Trophoblast cell (in vitro differentiated cells and primary cell): ENCODE data around the gene OR2V2.
A peak's percentile ranks its signal among the peaks of the same experiment; 100 is the strongest.
"Not testable (repeated sequence)": the region's sequence is repeated elsewhere in the genome, so short reads cannot be mapped to it uniquely, and the experiment has no call there.

Source experiments
- DNase-seq, 2 donors: peaks; one replicate each; pipeline ENCODE4 v3.0.0-alpha.2; 2016
- H2AFZ ChIP-seq: 2 replicates; pipeline ENCODE4 v1.6.1; 2013; ENCODE audit warnings: low read length, moderate library complexity, mild to moderate bottlenecking; ENCODE audit not compliant: insufficient read depth, poor library complexity
- H2AK5ac ChIP-seq: 2 replicates; pipeline ENCODE4 v1.6.1; 2013; ENCODE audit warnings: mild to moderate bottlenecking, low read length
- H2BK120ac ChIP-seq: 2 replicates; pipeline ENCODE4 v1.6.1; 2013; ENCODE audit warnings: low read length, mild to moderate bottlenecking, moderate library complexity; ENCODE audit not compliant: insufficient read depth, poor library complexity
- H2BK12ac ChIP-seq: 2 replicates; pipeline ENCODE4 v1.6.1; 2013; ENCODE audit warnings: mild to moderate bottlenecking, low read length, moderate library complexity
- H2BK5ac ChIP-seq: 2 replicates; pipeline ENCODE4 v1.6.1; 2013; ENCODE audit warnings: low read length, low read depth, moderate library complexity, mild to moderate bottlenecking; ENCODE audit not compliant: poor library complexity
- H3K14ac ChIP-seq: 2 replicates; pipeline ENCODE4 v1.6.1; 2013; ENCODE audit warnings: mild to moderate bottlenecking, low read length
- H3K18ac ChIP-seq: 2 replicates; pipeline ENCODE4 v1.6.1; 2013; ENCODE audit warnings: mild to moderate bottlenecking, low read length
- H3K23ac ChIP-seq: 2 replicates; pipeline ENCODE4 v1.6.1; 2013; ENCODE audit warnings: low read length
- H3K27ac ChIP-seq: 2 replicates; pipeline ENCODE4 v1.5.1; 2013; ENCODE audit warnings: low read depth, mild to moderate bottlenecking, inconsistent platforms, low read length, moderate library complexity
- H3K27me3 ChIP-seq: 2 replicates; pipeline ENCODE4 v1.6.1; 2013; ENCODE audit warnings: inconsistent platforms, mild to moderate bottlenecking, low read length, moderate library complexity; ENCODE audit not compliant: insufficient read depth
- H3K36me3 ChIP-seq, 2 experiments: 1 replicate in 1 of 2; 2 replicates in 1 of 2; pipeline ENCODE4 v1.6.1; 2013; ENCODE audit warnings: low read length in 2 of 2, mild to moderate bottlenecking in 2 of 2, moderate library complexity in 1 of 2; ENCODE audit not compliant: insufficient read depth in 2 of 2, control insufficient read depth in 1 of 2
- H3K4ac ChIP-seq: 2 replicates; pipeline ENCODE4 v1.6.1; 2013; ENCODE audit warnings: low read depth, mild to moderate bottlenecking, low read length, moderate library complexity
- H3K4me1 ChIP-seq, 2 experiments: 1 replicate in 1 of 2; 2 replicates in 1 of 2; pipeline ENCODE4 v1.6.1; 2013; ENCODE audit warnings: low read length in 2 of 2, mild to moderate bottlenecking in 2 of 2, moderate library complexity in 1 of 2; ENCODE audit not compliant: insufficient read depth in 2 of 2, control insufficient read depth in 1 of 2
- H3K4me2 ChIP-seq: 2 replicates; pipeline ENCODE4 v1.6.1; 2013; ENCODE audit warnings: inconsistent platforms, mild to moderate bottlenecking, low read length, moderate library complexity
- H3K4me3 ChIP-seq: 2 replicates; pipeline ENCODE4 v1.5.1; 2013; ENCODE audit warnings: mild to moderate bottlenecking, low read depth, low read length, inconsistent platforms
- H3K79me1 ChIP-seq: one replicate; pipeline ENCODE4 v1.6.1; 2013; ENCODE audit warnings: low read length
- H3K79me2 ChIP-seq: 2 replicates; pipeline ENCODE4 v1.6.1; 2013; ENCODE audit warnings: low read length, mild to moderate bottlenecking; ENCODE audit not compliant: control insufficient read depth, insufficient read depth, poor library complexity
- H3K9ac ChIP-seq: 2 replicates; pipeline ENCODE4 v1.6.1; 2013; ENCODE audit warnings: mild to moderate bottlenecking, low read length
- H3K9me3 ChIP-seq: 2 replicates; pipeline ENCODE4 v1.6.1; 2013; ENCODE audit warnings: low read depth, mild to moderate bottlenecking, control low read depth, inconsistent platforms, low read length; ENCODE audit not compliant: insufficient read depth
- H4K12ac ChIP-seq: 2 replicates; pipeline ENCODE4 v1.6.1; 2013; ENCODE audit warnings: low read depth, mild to moderate bottlenecking, low read length, moderate library complexity
- H4K8ac ChIP-seq: 2 replicates; pipeline ENCODE4 v1.6.1; 2013; ENCODE audit warnings: low read depth, mild to moderate bottlenecking, low read length, moderate library complexity
- H4K91ac ChIP-seq: one replicate; pipeline ENCODE4 v1.6.1; 2013; ENCODE audit warnings: low read depth, mild to moderate bottlenecking, low read length, moderate library complexity
- WGBS: extraction: QIAGEN DNeasy Blood & Tissue Kit; methylation state at CpG from one replicate; pipeline ENCODE4 v1.1.7; 2013; ENCODE audit warnings: missing lambda C conversion rate; ENCODE audit not compliant: insufficient read length, insufficient coverage; ENCODE audit errors: extremely low coverage; 5-methylcytosine and 5-hydroxymethylcytosine counted together

The OR2V2 gene

DNA sequence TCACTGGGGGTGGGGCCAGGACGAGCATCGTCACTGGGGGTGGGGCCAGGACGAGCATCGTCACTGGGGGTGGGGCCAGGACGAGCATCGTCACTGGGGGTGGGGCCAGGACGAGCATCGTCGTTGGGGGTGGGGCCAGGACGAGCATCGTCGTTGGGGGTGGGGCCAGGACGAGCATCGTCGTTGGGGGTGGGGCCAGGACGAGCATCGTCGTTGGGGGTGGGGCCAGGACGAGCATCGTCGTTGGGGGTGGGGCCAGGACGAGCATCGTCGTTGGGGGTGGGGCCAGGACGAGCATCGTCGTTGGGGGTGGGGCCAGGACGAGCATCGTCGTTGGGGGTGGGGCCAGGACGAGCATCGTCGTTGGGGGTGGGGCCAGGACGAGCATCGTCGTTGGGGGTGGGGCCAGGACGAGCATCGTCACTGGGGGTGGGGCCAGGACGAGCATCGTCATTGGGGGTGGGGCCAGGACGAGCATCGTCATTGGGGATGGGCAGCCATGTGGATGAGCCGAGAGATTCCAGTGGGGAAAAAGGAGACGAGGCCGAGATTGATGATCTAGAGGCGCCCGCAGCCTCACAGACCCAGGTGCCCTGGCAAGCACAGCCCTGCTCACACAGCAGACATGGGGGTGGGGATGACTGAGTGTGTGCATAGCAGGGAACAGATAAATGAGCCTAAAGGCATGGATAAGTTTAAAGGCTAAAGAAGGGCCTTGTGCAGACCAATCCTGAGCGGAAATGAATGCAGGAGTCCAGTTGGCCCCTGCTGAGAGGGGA lies 13.6 kb downstream of the OR2V2 start:
- not testable (repeated sequence) for H3K9me3 ChIP-seq, H2BK12ac ChIP-seq, H3K4me3 ChIP-seq, H3K14ac ChIP-seq, H3K4ac ChIP-seq, H3K23ac ChIP-seq, H3K9ac ChIP-seq, H3K79me2 ChIP-seq, H3K4me1 ChIP-seq, H3K36me3 ChIP-seq, H2AK5ac ChIP-seq, H3K18ac ChIP-seq, H3K79me1 ChIP-seq, H2BK5ac ChIP-seq, H4K91ac ChIP-seq, H3K27me3 ChIP-seq, H4K12ac ChIP-seq, H2AFZ ChIP-seq, H3K27ac ChIP-seq
- Histone ChIP-seq H3K4me2 (peak overlapping the region; percentile 22), H4K8ac (peak overlapping the region; percentile 29), H2BK120ac (peak overlapping the region; percentile 33)
- no CpG with 5 or more reads among the region's 48 CpGs for WGBS
- DNase-seq, result peak; percentile 94 to 95

DNA sequence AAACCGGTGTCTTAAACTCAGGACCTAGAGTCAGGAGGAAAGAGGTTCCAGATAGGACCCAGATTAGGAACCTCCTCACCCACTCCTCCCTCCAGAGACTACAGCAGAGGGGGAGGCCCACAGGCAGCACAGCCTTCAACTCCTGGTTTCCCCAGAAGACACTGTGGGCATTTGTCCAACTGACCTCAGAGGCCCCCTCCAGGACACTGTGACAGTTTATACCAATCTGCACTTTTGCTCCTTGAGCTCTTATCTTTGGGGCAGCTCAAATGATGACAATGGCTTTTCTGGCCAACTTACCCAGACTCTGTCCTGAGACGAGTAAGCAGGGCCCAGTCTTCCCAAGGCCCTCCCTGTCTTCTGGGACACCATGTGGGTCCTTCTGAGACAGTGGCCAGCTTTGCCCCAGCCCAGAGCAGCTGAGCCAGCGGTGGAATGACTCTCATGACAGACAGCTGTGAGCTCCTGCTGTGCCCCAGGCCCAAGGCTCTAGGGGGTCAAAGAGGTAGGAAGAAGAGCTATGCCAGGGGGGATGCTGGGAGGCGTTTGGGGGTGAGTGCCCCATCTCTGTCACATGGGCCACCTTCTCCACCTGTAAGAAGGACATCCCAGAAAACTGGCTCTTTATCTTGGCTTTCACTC lies 14.3 kb downstream of the OR2V2 start:
- peak overlapping the region; percentile 33 for H2BK120ac ChIP-seq

DNA sequence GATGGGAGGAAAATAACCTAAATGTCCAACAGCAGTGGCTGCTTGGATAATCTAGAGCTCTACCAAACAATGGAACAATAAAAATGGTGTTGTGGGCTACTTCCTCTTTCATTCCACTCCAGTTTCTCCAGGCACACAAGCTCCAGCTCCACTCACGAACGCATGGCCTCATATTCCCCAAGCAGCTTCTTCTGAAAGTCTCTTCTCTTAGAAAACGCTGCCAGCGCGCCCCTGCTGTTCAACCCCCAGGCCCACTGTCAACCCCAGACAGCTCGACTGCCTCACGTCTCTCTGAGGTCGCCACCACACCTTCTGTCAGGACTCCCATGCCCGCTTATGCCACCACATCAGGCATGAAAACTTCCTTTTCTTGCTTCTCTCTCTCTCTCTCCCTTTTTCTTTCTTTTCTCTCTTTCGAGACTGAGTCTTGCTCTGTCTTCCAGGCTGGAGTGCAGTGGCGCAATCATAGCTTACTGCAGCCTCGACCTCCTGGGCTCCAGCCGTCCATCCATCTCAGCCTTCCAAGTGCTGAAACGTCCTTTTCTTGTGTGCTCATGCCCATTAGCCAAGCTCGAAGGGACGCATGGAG lies 16.2 kb downstream of the OR2V2 start:
- Histone ChIP-seq H4K8ac (no peak overlapping the region), H3K9ac (no peak overlapping the region), H3K23ac (no peak overlapping the region), H3K18ac (no peak overlapping the region), H3K27ac (no peak overlapping the region), H3K4me1 (peaks cover 4 to 5% of the 10 kb centered on the region in 2 experiments), H2AFZ (peak overlapping the region; percentile 3), H3K4me2 (peak overlapping the region; percentile 51), H3K4me3 (no peak overlapping the region), H3K27me3 (no peaks in the 10 kb centered on the region), H4K12ac (no peak overlapping the region), H2BK120ac (no peak overlapping the region), H3K4ac (no peak overlapping the region), H3K79me1 (no peaks in the 10 kb centered on the region), H3K14ac (no peak overlapping the region), H3K36me3 (no peaks in the 10 kb centered on the region), H2AK5ac (no peak overlapping the region), H2BK5ac (no peak overlapping the region), H4K91ac (no peak overlapping the region), H3K79me2 (no peaks in the 10 kb centered on the region), H2BK12ac (no peak overlapping the region), H3K9me3 (no peaks in the 10 kb centered on the region)
- DNase-seq, result no peak
- no CpG with 5 or more reads among the region's 16 CpGs for WGBS

More for the DNA sequence above, 14.3 kb downstream of the OR2V2 start:
- Histone ChIP-seq H3K18ac (no peak overlapping the region), H4K12ac (no peak overlapping the region), H2AFZ (no peak overlapping the region), H3K79me1 (no peaks in the 10 kb centered on the region), H4K91ac (no peak overlapping the region), H3K36me3 (no peaks in the 10 kb centered on the region), H3K27ac (no peak overlapping the region), H2BK12ac (no peak overlapping the region), H2AK5ac (no peak overlapping the region), H3K4me2 (no peak overlapping the region), H3K23ac (no peak overlapping the region), H2BK5ac (no peak overlapping the region), H3K9me3 (no peaks in the 10 kb centered on the region), H3K79me2 (no peaks in the 10 kb centered on the region), H3K4me3 (no peak overlapping the region), H4K8ac (peak overlapping the region; percentile 29), H3K14ac (no peak overlapping the region), H3K4me1 (peaks cover 2 to 5% of the 10 kb centered on the region in 2 experiments), H3K4ac (no peak overlapping the region), H3K27me3 (no peaks in the 10 kb centered on the region), H3K9ac (no peak overlapping the region)
- no CpG with 5 or more reads among the region's 4 CpGs for WGBS
- no peak for DNase-seq

DNA sequence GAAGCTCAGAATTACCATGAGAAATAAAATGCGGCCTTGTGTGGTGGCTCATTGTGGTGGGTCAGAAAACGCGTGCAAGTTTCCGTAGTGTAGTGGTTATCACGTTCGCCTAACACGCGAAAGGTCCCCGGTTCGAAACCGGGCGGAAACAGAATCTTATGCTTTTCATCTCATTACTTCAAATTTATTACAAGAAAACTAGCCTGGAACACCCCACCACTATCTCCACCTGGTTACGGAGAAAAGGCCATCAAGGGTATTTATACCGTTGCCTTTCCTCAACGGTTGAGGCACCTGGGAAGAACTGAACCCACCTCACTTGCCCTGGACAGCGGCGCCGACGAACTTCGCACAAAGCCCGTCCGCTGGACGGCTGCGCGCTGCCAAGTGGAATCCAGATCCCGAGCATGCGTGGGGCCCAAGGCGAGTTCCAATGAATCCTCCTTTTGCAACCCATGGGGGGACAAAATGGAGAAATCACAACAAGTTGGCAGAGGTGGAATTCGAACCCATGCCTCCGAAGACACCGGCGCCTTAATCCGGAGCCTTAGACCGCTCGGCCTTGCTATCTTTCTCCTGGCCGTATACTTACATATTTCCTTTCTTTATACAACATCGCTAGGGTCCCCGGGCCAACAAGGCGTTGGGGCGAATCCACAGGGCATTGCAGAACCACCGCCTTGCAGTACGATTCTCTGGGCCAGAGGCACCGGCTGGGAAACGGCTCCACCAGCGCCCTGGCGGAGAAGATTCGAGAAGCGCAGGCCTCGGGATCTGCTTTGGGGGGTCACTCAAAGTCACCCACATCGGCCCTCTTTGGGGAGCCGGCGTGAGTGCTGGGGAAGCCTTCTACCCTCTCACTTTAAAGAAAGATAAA lies 16.9 kb downstream of the OR2V2 start:
- Histone ChIP-seq H2BK12ac (no peak overlapping the region), H3K79me2 (no peaks in the 10 kb centered on the region), H3K4me1 (peaks cover 5% of the 10 kb centered on the region in 2 experiments), H4K91ac (no peak overlapping the region), H3K9ac (no peak overlapping the region), H3K4ac (no peak overlapping the region), H3K36me3 (no peaks in the 10 kb centered on the region), H2BK5ac (no peak overlapping the region), H2AFZ (peak overlapping the region; percentile 17), H3K27ac (no peak overlapping the region), H3K4me2 (peak overlapping the region; percentile 4), H3K9me3 (no peaks in the 10 kb centered on the region), H3K4me3 (no peak overlapping the region), H3K27me3 (no peaks in the 10 kb centered on the region), H3K18ac (no peak overlapping the region), H2BK120ac (no peak overlapping the region), H3K23ac (no peak overlapping the region), H3K14ac (no peak overlapping the region), H3K79me1 (no peaks in the 10 kb centered on the region), H4K12ac (no peak overlapping the region), H2AK5ac (no peak overlapping the region), H4K8ac (no peak overlapping the region)
- WGBS, result no CpG with 5 or more reads among the region's 52 CpGs
- DNase-seq, result no peak
